HPDE6-E6E7 (cell line): Measurements from ENCODE around the gene TENT4B.
"Not testable (repeated sequence)": the region's sequence is repeated elsewhere in the genome, so short reads cannot be mapped to it uniquely, and the experiment has no call there.

Experiments
- DNase-seq: peaks from one replicate; pipeline ENCODE4 v3.0.0; 2011; ENCODE audit warnings: missing footprints; ENCODE audit errors: extremely low spot score

Gene TENT4B

GRCh38 chr16:50154420-50154950, 1.4 kb downstream of the TENT4B start:
- DNase-seq, result no peak

GRCh38 chr16:50155925-50156324, 2.8 kb downstream of the TENT4B start:
- DNase-seq, result no peak

DNA sequence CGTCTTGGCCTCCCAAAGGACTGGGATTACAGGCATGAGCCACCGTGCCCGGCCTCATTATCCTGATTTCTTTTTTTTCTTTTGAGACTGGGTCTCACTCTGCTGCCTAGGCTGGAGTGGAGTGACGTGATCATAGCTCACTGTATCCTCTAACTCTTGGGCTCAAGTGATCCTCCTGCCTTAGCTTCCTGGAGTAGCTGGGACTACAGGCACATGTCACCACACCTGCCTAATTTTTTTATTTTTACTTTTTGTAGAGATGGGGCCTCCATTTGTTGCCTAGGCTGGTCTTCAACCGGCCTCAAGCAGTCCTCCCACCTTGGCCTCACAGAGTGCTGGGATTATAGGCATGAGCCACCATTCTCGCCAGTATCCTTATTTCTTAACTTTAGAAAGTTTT, 3.5 kb downstream of the TENT4B start:
- DNase-seq, result no peak

GRCh38 chr16:50160495-50161164, 7.5 kb downstream of the TENT4B start:
- DNase-seq, result no peak

GRCh38 chr16:50161950-50162349, 8.8 kb downstream of the TENT4B start:
- no peak for DNase-seq

GRCh38 chr16:50165473-50165872, 12.4 kb downstream of the TENT4B start:
- DNase-seq, result no peak

GRCh38 chr16:50166511-50167500, 13.7 kb downstream of the TENT4B start:
- no peak for DNase-seq

DNA sequence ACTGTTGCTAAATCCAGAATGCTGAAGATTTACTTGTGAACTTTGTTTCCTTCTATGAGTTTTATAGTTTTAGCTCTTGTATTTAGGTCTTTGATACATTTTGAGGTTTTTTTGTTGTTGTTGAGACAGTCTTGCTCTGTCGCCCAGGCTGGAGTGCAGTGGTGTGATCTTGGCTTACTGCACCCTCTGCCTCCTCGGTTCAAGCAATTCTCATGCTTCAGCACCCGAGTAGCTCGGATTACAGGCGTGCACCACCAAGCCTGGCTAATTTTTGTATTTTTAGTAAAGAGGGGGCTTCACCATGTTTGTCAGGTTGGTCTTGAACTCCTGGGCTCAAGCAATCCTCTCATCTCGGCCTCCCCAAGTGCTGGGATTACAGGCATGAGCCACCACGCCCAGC, 14.4 kb downstream of the TENT4B start:
- no peak for DNase-seq

DNA sequence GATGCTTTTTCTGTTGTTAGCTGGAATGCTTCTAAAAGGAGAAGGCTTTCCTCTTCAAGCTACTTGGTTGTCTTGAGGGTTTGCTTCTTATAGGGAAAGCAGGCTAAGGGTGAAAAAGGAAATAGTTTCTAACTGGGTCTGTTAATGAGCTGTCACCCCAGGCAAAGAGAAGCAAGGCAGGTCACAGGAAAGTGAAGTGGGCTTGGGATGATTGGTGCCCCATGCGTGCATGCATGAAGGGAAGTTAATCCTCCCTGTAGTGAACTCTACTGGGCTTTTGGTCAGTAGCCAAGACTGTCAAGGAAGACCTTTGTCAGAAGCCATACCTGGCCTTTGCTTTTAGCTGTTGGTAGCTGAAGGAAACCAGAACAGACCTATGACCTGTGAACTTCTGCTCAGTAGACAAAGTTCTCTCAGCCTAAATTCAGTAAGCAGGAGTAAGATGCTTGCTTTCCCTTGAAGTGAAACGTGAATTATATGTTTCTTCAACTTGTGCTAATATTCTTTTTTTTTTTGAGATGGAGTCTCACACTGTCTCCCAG, 16.5 kb downstream of the TENT4B start:
- no peak for DNase-seq

- DNase-seq, result not testable (repeated sequence)
These were observed 18.7 kb downstream of the TENT4B start for GRCh38 chr16:50171773-50172172.

- no peak for DNase-seq
These were observed 19.3 kb downstream of the TENT4B start for GRCh38 chr16:50172195-50172922.

GRCh38 chr16:50173316-50173715, 20.2 kb downstream of the TENT4B start:
- DNase-seq, result no peak

- DNase-seq, result no peak
These were observed 25.4 kb downstream of the TENT4B start for GRCh38 chr16:50178491-50178941.

- no peak for DNase-seq
These were observed 29.3 kb downstream of the TENT4B start for GRCh38 chr16:50182441-50182840.

DNA sequence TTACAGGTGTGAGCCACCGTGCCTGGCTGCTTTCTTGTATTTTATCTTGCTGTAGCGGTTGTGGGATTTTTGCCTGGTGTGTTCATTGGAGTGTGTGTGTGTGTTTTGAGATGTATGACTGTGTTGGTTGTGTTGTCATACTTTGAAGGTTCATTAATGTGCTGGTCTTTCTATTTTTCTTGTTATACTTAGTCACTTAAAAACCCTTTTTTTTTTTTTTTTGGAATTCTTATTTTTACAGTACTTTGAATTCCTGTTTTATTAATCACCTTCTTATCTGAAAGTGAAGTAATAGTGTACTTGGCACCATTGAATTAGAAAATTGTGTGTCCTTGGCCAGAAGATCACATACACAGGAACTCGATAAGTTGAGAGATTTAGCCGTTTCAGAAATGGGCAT, 30.2 kb downstream of the TENT4B start:
- no peak for DNase-seq

GRCh38 chr16:50185005-50185505, 31.9 kb downstream of the TENT4B start:
- no peak for DNase-seq

DNA sequence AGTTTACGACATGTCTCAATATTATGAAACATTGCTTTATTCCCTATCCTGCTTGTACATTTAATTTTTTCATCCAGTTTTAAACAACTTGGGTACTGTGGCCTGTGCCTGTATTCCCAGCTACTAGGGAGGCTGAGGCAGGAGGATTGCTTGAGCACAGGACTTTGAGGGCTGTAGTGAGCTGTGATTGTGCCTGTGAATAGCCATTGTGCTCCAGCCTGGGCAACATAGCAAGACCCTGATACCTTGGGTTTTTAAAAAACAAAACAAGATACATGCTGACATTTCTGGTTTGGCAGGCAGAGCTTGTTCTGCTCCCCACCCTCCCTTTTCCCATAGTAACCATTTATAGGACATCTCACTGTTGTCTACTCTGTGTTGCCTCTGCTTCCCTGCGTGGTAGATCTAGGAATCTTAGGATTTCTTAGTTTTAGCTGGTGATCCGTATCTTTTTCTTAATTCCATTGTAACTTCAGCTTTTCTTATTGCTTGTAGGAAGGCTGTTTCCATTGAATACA, 35.6 kb downstream of the TENT4B start:
- DNase-seq, result no peak

GRCh38 chr16:50190292-50190691, 37.2 kb downstream of the TENT4B start:
- no peak for DNase-seq

GRCh38 chr16:50192386-50193050, 39.4 kb downstream of the TENT4B start:
- no peak for DNase-seq

DNA sequence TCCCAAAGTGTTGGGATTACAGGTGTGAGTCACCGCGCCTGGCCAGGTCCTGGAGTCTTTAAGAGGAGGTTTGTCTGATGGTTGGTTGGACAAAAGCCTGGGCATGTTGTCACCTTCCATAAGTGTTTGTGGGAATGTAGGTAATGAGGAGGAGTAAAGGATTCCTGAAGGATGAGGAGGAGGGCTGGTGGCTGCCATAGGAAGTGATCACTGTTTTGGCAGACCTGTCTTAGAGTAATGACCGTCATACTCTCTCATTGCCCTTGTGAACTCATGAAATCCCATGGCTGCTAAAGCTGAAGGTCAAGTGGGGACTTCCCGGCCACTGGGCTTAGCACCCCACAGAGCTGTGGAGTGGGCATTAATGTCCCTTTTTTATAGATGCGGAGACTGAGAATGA, 40.5 kb downstream of the TENT4B start:
- no peak for DNase-seq

DNA sequence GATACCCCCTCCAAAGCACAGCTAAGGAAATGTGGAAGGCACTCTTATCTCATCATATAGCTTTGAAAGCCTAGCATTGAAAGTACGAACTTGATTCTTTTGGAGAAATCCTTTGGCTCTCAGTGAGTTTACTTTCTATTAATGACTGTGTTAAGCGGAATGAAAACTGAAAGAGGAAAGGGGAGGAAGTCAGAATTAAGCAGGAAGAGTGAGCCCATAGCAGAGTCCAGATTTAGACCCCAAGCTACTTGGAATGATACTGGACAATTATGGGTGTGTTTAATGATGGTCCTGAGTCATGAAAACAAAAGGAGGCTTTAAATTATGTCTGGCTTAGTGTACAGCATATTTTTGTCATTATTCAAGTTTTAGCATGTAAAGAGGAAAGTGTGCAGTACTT, 42.2 kb downstream of the TENT4B start:
- no peak for DNase-seq
